Mesenchymal stem cell (in vitro differentiated cells and primary cell): ENCODE results near the gene PAPLN.
A peak's percentile ranks its signal among the peaks of the same experiment; 100 is the strongest.
"Not testable (repeated sequence)": the region's sequence is repeated elsewhere in the genome, so short reads cannot be mapped to it uniquely, and the experiment has no call there.

Experiments
- DNase-seq: peaks from one replicate; pipeline ENCODE4 v3.0.0-alpha.2; 2013
- H2AFZ ChIP-seq: one replicate; pipeline ENCODE4 v1.6.1; 2013; ENCODE audit warnings: low read depth, mild to moderate bottlenecking, control low read depth, inconsistent platforms, low read length, moderate library complexity
- H2AK5ac ChIP-seq: 2 replicates; pipeline ENCODE4 v1.6.1; 2013; ENCODE audit warnings: low read length, moderate library complexity, mild to moderate bottlenecking, inconsistent platforms; ENCODE audit not compliant: severe bottlenecking
- H2BK120ac ChIP-seq: one replicate; pipeline ENCODE4 v1.6.1; 2013; ENCODE audit warnings: low read depth, mild to moderate bottlenecking, inconsistent platforms, low read length, moderate library complexity
- H2BK12ac ChIP-seq, 2 experiments: one replicate each; pipeline ENCODE4 v1.6.1; 2013; ENCODE audit warnings: inconsistent platforms in 2 of 2, low read length in 2 of 2, mild to moderate bottlenecking in 2 of 2, moderate library complexity in 2 of 2, control low read depth in 1 of 2
- H2BK15ac ChIP-seq: one replicate; pipeline ENCODE4 v1.6.1; 2013; ENCODE audit warnings: mild to moderate bottlenecking, low read depth, inconsistent platforms; ENCODE audit not compliant: poor library complexity, severe bottlenecking
- H2BK5ac ChIP-seq: 2 replicates; pipeline ENCODE4 v1.6.1; 2013; ENCODE audit warnings: low read depth, mild to moderate bottlenecking, low read length, control low read depth, inconsistent platforms; ENCODE audit not compliant: poor library complexity, severe bottlenecking
- H3K14ac ChIP-seq, 2 experiments: one replicate each; pipeline ENCODE4 v1.6.1; 2013; ENCODE audit warnings: inconsistent platforms in 2 of 2, low read length in 2 of 2, control low read depth in 1 of 2, mild to moderate bottlenecking in 1 of 2, moderate library complexity in 1 of 2
- H3K18ac ChIP-seq, 2 experiments: one replicate each; pipeline ENCODE4 v1.6.1; 2013; ENCODE audit warnings: inconsistent platforms in 2 of 2, low read length in 2 of 2, control low read depth in 1 of 2, low read depth in 1 of 2, mild to moderate bottlenecking in 1 of 2
- H3K23ac ChIP-seq, 2 experiments: one replicate each; pipeline ENCODE4 v1.6.1; 2013; ENCODE audit warnings: inconsistent platforms in 2 of 2, low read length in 2 of 2, mild to moderate bottlenecking in 2 of 2, moderate library complexity in 2 of 2, control low read depth in 1 of 2
- H3K27ac ChIP-seq: 2 replicates; pipeline ENCODE4 v1.5.1; 2013; ENCODE audit warnings: mild to moderate bottlenecking, moderate library complexity, low read length, control low read depth, inconsistent platforms; ENCODE audit not compliant: poor library complexity, severe bottlenecking
- H3K27me3 ChIP-seq, 2 experiments: 2 replicates each; pipeline versions ENCODE4 v1.6.1 to v1.7.0; 2013; ENCODE audit warnings: low read length in 2 of 2, mild to moderate bottlenecking in 2 of 2, moderate library complexity in 2 of 2, control low read depth in 1 of 2, inconsistent platforms in 1 of 2; ENCODE audit not compliant: control insufficient read depth in 1 of 2, insufficient read depth in 1 of 2
- H3K36me3 ChIP-seq, 2 experiments: 2 replicates each; pipeline versions ENCODE4 v1.6.1 to v1.7.0; 2013; ENCODE audit warnings: low read length in 2 of 2, control low read depth in 1 of 2, inconsistent platforms in 1 of 2, low read depth in 1 of 2, mild to moderate bottlenecking in 1 of 2; ENCODE audit not compliant: insufficient read depth in 2 of 2, control insufficient read depth in 1 of 2
- H3K4ac ChIP-seq, 2 experiments: one replicate each; pipeline ENCODE4 v1.6.1; 2013; ENCODE audit warnings: inconsistent platforms in 2 of 2, low read length in 2 of 2, mild to moderate bottlenecking in 2 of 2, moderate library complexity in 2 of 2, control low read depth in 1 of 2, low read depth in 1 of 2
- H3K4me1 ChIP-seq: 2 replicates; pipeline ENCODE4 v1.6.1; 2013; ENCODE audit warnings: low read depth, low read length, control low read depth; ENCODE audit not compliant: control insufficient read depth, insufficient read depth
- H3K4me2 ChIP-seq: 2 replicates; pipeline ENCODE4 v1.6.1; 2013; ENCODE audit warnings: low read length, mild to moderate bottlenecking, inconsistent platforms; ENCODE audit not compliant: poor library complexity, severe bottlenecking
- H3K4me3 ChIP-seq, 2 experiments: 2 replicates each; pipeline versions ENCODE4 v1.5.1 to v1.7.0; 2013; ENCODE audit warnings: low read length in 2 of 2, mild to moderate bottlenecking in 2 of 2, control low read depth in 1 of 2, low read depth in 1 of 2; ENCODE audit not compliant: insufficient read depth in 1 of 2
- H3K79me1 ChIP-seq: replicated peaks from 2 replicates; pipeline ENCODE4 v1.6.1; 2013; ENCODE audit warnings: mild to moderate bottlenecking, control low read depth, low read length, inconsistent platforms; ENCODE audit not compliant: poor library complexity, severe bottlenecking
- H3K9ac ChIP-seq: 2 replicates; pipeline ENCODE4 v1.7.0; 2013; ENCODE audit warnings: mild to moderate bottlenecking, low read length, moderate library complexity
- H3K9me3 ChIP-seq: 2 replicates; pipeline ENCODE4 v1.7.0; 2013; ENCODE audit warnings: mild to moderate bottlenecking, low read length; ENCODE audit not compliant: control insufficient read depth
- H4K8ac ChIP-seq: one replicate; pipeline ENCODE4 v1.6.1; 2013; ENCODE audit warnings: inconsistent platforms, mild to moderate bottlenecking, low read length, moderate library complexity
- H4K91ac ChIP-seq: one replicate; pipeline ENCODE4 v1.6.1; 2013; ENCODE audit warnings: mild to moderate bottlenecking, low read length, inconsistent platforms
- WGBS: methylation state at CpG from one replicate; pipeline ENCODE4 v1.1.7; 2013; ENCODE audit warnings: mixed read lengths; 5-methylcytosine and 5-hydroxymethylcytosine counted together

The PAPLN gene

GRCh38 chr14:73305499-73305898 is 68.2 kb downstream of the PAPLN start:
- Histone ChIP-seq H3K4ac (no peak overlapping the region), H3K9me3 (no peaks in the 10 kb centered on the region), H3K9ac (no peak overlapping the region), H3K27ac (no peak overlapping the region), H2BK120ac (no peak overlapping the region), H2BK15ac (no peak overlapping the region), H4K8ac (no peak overlapping the region), H3K4me1 (peaks cover 1% of the 10 kb centered on the region), H3K4me2 (no peak overlapping the region), H3K79me1 (peaks cover 8% of the 10 kb centered on the region), H3K14ac (no peak overlapping the region), H2AFZ (no peak overlapping the region), H3K23ac (peak overlapping the region in 1 of 2 experiments; percentile 68), H3K27me3 (no peaks in the 10 kb centered on the region), H2BK12ac (no peak overlapping the region), H3K18ac (no peak overlapping the region), H2BK5ac (no peak overlapping the region), H3K4me3 (no peak overlapping the region), H4K91ac (no peak overlapping the region), H2AK5ac (no peak overlapping the region), H3K36me3 (peaks cover 0 to 36% of the 10 kb centered on the region in 2 experiments)
- DNase-seq = no peak
- 80% methylated on average over 3 of the region's 3 CpGs for WGBS

- no peak overlapping the region for H2BK5ac ChIP-seq
- peaks cover 0 to 31% of the 10 kb centered on the region in 2 experiments for H3K36me3 ChIP-seq
- no peak overlapping the region for H3K14ac ChIP-seq
- no peak overlapping the region for H3K4me2 ChIP-seq
- no peaks in the 10 kb centered on the region for H3K9me3 ChIP-seq
- no peak overlapping the region for H4K8ac ChIP-seq
- H3K27me3 ChIP-seq = no peaks in the 10 kb centered on the region
- peaks cover 8% of the 10 kb centered on the region for H3K79me1 ChIP-seq
- no peak overlapping the region for H2BK15ac ChIP-seq
- no peak overlapping the region for H2AFZ ChIP-seq
- H3K9ac ChIP-seq = no peak overlapping the region
- no peak overlapping the region for H3K27ac ChIP-seq
- no peak overlapping the region for H2AK5ac ChIP-seq
- H3K4me1 ChIP-seq = peaks cover 1% of the 10 kb centered on the region
- no peak for DNase-seq
- H2BK120ac ChIP-seq = no peak overlapping the region
- H3K4ac ChIP-seq = no peak overlapping the region
- H2BK12ac ChIP-seq = no peak overlapping the region
- no peak overlapping the region for H3K18ac ChIP-seq
- WGBS = over 99% methylated on average over 3 of the region's 3 CpGs
- no peak overlapping the region for H3K23ac ChIP-seq
- no peak overlapping the region for H4K91ac ChIP-seq
- H3K4me3 ChIP-seq = no peak overlapping the region
Measured at GRCh38 chr14:73307261-73307660, 70.0 kb downstream of the PAPLN start.

- not testable (repeated sequence) for H3K4ac ChIP-seq, H2BK120ac ChIP-seq, H3K9ac ChIP-seq, H3K4me2 ChIP-seq, H2AK5ac ChIP-seq, H4K8ac ChIP-seq, H3K23ac ChIP-seq, H2BK5ac ChIP-seq, H3K14ac ChIP-seq, H2BK15ac ChIP-seq, H4K91ac ChIP-seq, H3K9me3 ChIP-seq, H3K4me3 ChIP-seq, H2AFZ ChIP-seq, H3K27ac ChIP-seq, H3K18ac ChIP-seq, H3K4me1 ChIP-seq, H2BK12ac ChIP-seq, H3K79me1 ChIP-seq, H3K27me3 ChIP-seq, DNase-seq
- H3K36me3 ChIP-seq = peaks cover 0 to 34% of the 10 kb centered on the region in 2 experiments
- no CpG with 5 or more reads among the region's 1 CpG for WGBS
Measured at GRCh38 chr14:73309207-73309606, 71.9 kb downstream of the PAPLN start.

GRCh38 chr14:73311708-73312030 is 74.4 kb downstream of the PAPLN start:
- no peak overlapping the region for H3K9ac ChIP-seq
- H3K14ac ChIP-seq = no peak overlapping the region
- H2BK120ac ChIP-seq = no peak overlapping the region
- H3K4me3 ChIP-seq = no peak overlapping the region
- no peak overlapping the region for H3K27ac ChIP-seq
- H2BK5ac ChIP-seq = no peak overlapping the region
- no peak overlapping the region for H2BK15ac ChIP-seq
- H3K4me1 ChIP-seq = no peaks in the 10 kb centered on the region
- no peak overlapping the region for H3K18ac ChIP-seq
- H3K79me1 ChIP-seq = peaks cover 7% of the 10 kb centered on the region
- no peak overlapping the region for H2AK5ac ChIP-seq
- no peak overlapping the region for H2AFZ ChIP-seq
- H4K91ac ChIP-seq = no peak overlapping the region
- no peak for DNase-seq
- no peak overlapping the region for H2BK12ac ChIP-seq
- no peak overlapping the region for H3K4me2 ChIP-seq
- WGBS = no CpG with 5 or more reads among the region's 2 CpGs
- H3K27me3 ChIP-seq = no peaks in the 10 kb centered on the region
- H3K4ac ChIP-seq = no peak overlapping the region
- H3K23ac ChIP-seq = no peak overlapping the region
- H4K8ac ChIP-seq = no peak overlapping the region
- H3K36me3 ChIP-seq = peaks cover 0 to 29% of the 10 kb centered on the region in 2 experiments
- no peaks in the 10 kb centered on the region for H3K9me3 ChIP-seq
